PC-9 (cell line): ENCODE data around the gene SLC8A1. TPM values are rescaled to one million over a fixed set of nuclear protein-coding genes. Genes with fewer than 3 reads are reported as not detected.

Experiments
- BruUV-seq: library from RNA; stranded (reverse); fragments of 400-500 nt; replicated peaks from 2 replicates; lab custom pipeline; 2021; lab: Mats Ljungman, UMichigan
- CTCF ChIA-PET: fragments of 300-600 bp; sonication (Branson Sonifier 250); formaldehyde crosslinking; loops from one replicate; lab custom pipeline; 2022; ENCODE audit warnings: antibody characterized with exemption; lab: Charles Lee
- POLR2A ChIA-PET: fragments of 300-600 bp; sonication (Branson Sonifier 250); formaldehyde crosslinking; loops from one replicate; lab custom pipeline; 2022; ENCODE audit warnings: antibody characterized with exemption; ENCODE audit not compliant: unreplicated experiment; lab: Charles Lee
- DNase-seq, 2 experiments: peaks; one replicate each; pipeline versions ENCODE4 v3.0.0 to v3.0.0-alpha.2; 2015 to 2022; ENCODE audit warnings: mixed read lengths in 1 of 2
- H2AFZ ChIP-seq: fragments of 200-600 bp; sonication (generic); 2 replicates; pipeline ENCODE4 v1.8.1; 2017; ENCODE audit warnings: antibody characterized with exemption
- H3F3A ChIP-seq: fragments of 200-600 bp; sonication (generic); 2 replicates; pipeline ENCODE4 v1.8.1; 2017; ENCODE audit warnings: antibody characterized with exemption, mild to moderate bottlenecking, low read depth; ENCODE audit not compliant: insufficient read depth
- H3K27ac ChIP-seq: fragments of 200-600 bp; sonication (generic); 2 replicates; pipeline ENCODE4 v1.6.1; 2016; ENCODE audit warnings: mixed run types
- H3K27me3 ChIP-seq: fragments of 200-600 bp; sonication (generic); 2 replicates; pipeline ENCODE4 v1.6.1; 2016; ENCODE audit warnings: low read depth, mixed run types; ENCODE audit not compliant: insufficient read depth
- H3K36me3 ChIP-seq: fragments of 200-600 bp; sonication (generic); 2 replicates; pipeline ENCODE4 v1.6.1; 2016; ENCODE audit warnings: low read depth, mixed run types
- H3K4me1 ChIP-seq: fragments of 200-600 bp; sonication (generic); replicated peaks from 2 replicates; pipeline ENCODE4 v1.6.1; 2016; ENCODE audit warnings: mixed run types; ENCODE audit not compliant: insufficient read depth
- H3K4me2 ChIP-seq: fragments of 200-600 bp; sonication (generic); 2 replicates; pipeline ENCODE4 v1.6.1; 2017; ENCODE audit warnings: mixed run types
- H3K4me3 ChIP-seq: fragments of 200-600 bp; sonication (generic); 2 replicates; pipeline ENCODE4 v1.6.1; 2016; ENCODE audit warnings: mixed run types
- H3K79me2 ChIP-seq: fragments of 200-600 bp; sonication (generic); 2 replicates; pipeline ENCODE4 v1.6.1; 2017; ENCODE audit warnings: low read depth, mixed run types
- H3K9me2 ChIP-seq: fragments of 200-600 bp; sonication (generic); 2 replicates; pipeline ENCODE4 v1.8.1; 2017; ENCODE audit warnings: mild to moderate bottlenecking; ENCODE audit not compliant: insufficient read depth
- H3K9me3 ChIP-seq: fragments of 200-600 bp; sonication (generic); 2 replicates; pipeline ENCODE4 v1.8.1; 2016; ENCODE audit warnings: low read depth; ENCODE audit not compliant: insufficient read depth
- H4K20me1 ChIP-seq: fragments of 200-600 bp; sonication (generic); 2 replicates; pipeline ENCODE4 v1.8.1; 2017; ENCODE audit not compliant: insufficient read depth
- EZH2 ChIP-seq: fragments of 200-600 bp; sonication (generic); IDR thresholded peaks from 2 replicates; pipeline ENCODE4 v1.8.0; 2017; ENCODE audit warnings: antibody characterized with exemption, low read depth
- intact Hi-C: fragments of 100-400 bp; cut with micrococcal nuclease; formaldehyde crosslinking; loops from one replicate; pipeline ENCODE4 v1.10.0; 2022; ENCODE audit not compliant: unreplicated experiment
- total RNA-seq: library from RNA; stranded (reverse); gene quantifications from 2 replicates; pipeline ENCODE4 v1.2.3, GENCODE V29; 2021
- TF ChIP-seq, protein P1 (sequence below): fragments of 200-600 bp; sonication (generic); conservative IDR thresholded peaks from 2 replicates; pipeline ENCODE4 v1.6.1; 2017; ENCODE audit warnings: mixed run types, antibody characterized with exemption, mild to moderate bottlenecking, moderate library complexity

Gene SLC8A1
- total RNA-seq, 1 experiment from 2014 or later: 13.5 TPM

DNA sequence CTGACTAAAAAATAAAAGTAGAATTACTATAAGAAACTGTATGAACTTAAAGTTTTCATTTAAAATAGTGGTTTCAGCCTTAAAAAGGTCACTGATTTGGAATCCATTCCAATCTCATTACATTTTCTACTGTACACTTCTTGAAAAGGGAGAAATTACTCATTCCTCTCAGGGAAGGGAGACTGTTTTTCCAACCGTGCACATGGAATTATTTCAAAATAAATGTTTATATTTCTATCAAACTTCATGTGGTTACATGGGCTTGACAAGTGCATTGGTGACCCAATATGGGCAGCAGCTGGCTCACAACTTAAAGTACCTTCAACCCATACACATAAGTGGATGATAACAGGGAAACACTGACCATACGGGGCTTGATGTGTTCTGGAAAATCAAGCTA, 348.3 kb downstream of the SLC8A1 start:
- Histone ChIP-seq H3K9me2 (no peaks in the 10 kb centered on the region), H3K27ac (no peak overlapping the region), H3K4me1 (no peaks in the 10 kb centered on the region), H3K4me3 (no peak overlapping the region), H3K4me2 (no peak overlapping the region), H2AFZ (no peak overlapping the region), H3K79me2 (no peaks in the 10 kb centered on the region), H3F3A (no peaks in the 10 kb centered on the region), H3K27me3 (no peaks in the 10 kb centered on the region), H3K9me3 (peaks cover 4% of the 10 kb centered on the region; the same call in 1 of the 2 replicates), H3K36me3 (no peaks in the 10 kb centered on the region), H4K20me1 (no peaks in the 10 kb centered on the region)
- ChIA-PET CTCF (no interaction called here), POLR2A (no interaction called here)
- no TSS peak for BruUV-seq
- DNase-seq: no peak
- intact Hi-C loops: loop anchor here (5.0 kb wide), 1 partner anchor 64 kb away; no protein-coding TSS in a partner anchor
- TF ChIP-seq, protein P1, sequence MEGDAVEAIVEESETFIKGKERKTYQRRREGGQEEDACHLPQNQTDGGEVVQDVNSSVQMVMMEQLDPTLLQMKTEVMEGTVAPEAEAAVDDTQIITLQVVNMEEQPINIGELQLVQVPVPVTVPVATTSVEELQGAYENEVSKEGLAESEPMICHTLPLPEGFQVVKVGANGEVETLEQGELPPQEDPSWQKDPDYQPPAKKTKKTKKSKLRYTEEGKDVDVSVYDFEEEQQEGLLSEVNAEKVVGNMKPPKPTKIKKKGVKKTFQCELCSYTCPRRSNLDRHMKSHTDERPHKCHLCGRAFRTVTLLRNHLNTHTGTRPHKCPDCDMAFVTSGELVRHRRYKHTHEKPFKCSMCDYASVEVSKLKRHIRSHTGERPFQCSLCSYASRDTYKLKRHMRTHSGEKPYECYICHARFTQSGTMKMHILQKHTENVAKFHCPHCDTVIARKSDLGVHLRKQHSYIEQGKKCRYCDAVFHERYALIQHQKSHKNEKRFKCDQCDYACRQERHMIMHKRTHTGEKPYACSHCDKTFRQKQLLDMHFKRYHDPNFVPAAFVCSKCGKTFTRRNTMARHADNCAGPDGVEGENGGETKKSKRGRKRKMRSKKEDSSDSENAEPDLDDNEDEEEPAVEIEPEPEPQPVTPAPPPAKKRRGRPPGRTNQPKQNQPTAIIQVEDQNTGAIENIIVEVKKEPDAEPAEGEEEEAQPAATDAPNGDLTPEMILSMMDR: no peak
- TF ChIP-seq EZH2: no peak

DNA sequence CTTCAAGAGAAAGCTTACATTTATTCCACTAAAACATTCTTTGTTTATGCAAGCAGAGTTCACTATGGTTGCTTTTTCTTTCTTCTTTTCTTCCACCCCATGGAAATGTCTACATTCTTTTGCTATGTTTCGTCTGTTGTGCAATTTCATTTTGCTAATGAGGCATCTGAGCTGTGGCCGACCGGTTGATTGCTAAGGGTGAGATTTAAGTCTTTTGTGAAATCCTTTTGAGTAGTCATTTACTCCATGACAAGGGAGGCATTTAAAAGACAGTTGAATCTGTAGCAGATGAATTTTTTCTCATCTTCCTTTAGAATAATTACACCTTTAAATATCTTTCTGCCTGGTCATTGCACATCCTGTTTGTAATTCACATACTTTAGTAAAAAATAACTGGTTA, 348.7 kb downstream of the SLC8A1 start:
- Histone ChIP-seq H3K27ac (no peak overlapping the region), H3K4me2 (no peak overlapping the region), H3K4me3 (no peak overlapping the region), H2AFZ (no peak overlapping the region), H3K79me2 (no peaks in the 10 kb centered on the region), H3K36me3 (no peaks in the 10 kb centered on the region), H3K9me2 (no peaks in the 10 kb centered on the region), H3K27me3 (no peaks in the 10 kb centered on the region), H3F3A (no peaks in the 10 kb centered on the region), H4K20me1 (no peaks in the 10 kb centered on the region), H3K9me3 (peaks cover 4% of the 10 kb centered on the region; the same call in 1 of the 2 replicates), H3K4me1 (no peaks in the 10 kb centered on the region)
- ChIA-PET CTCF (no interaction called here), POLR2A (no interaction called here)
- no TSS peak for BruUV-seq
- intact Hi-C loops: loop anchor here (5.0 kb wide), 1 partner anchor 64 kb away; no protein-coding TSS in a partner anchor
- peak in 1 of 2 experiments; percentile 14 for DNase-seq
- TF ChIP-seq, protein P1: no peak
- TF ChIP-seq EZH2: no peak

DNA sequence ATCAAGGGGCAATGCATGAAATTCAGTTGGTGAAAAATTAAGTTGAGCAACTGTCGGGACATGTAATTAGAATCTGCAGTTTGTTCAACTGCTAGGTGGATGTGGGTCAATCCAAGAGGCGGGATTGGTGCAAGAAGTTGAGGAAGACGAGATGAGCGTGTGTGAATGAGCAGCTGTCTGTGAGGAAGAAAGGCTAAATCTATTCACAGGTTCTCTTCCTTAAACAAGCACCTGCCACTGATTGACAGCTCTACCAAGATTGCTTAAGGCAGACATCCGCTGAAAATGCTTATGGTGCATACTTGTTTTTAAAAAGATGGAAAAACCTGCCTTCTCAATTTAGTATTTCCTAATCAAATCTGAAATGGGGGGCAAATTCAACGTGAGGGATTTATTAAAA, 349.4 kb downstream of the SLC8A1 start:
- Histone ChIP-seq H3K4me3 (no peak overlapping the region), H3K36me3 (no peaks in the 10 kb centered on the region), H3F3A (no peaks in the 10 kb centered on the region), H4K20me1 (no peaks in the 10 kb centered on the region), H3K27ac (no peak overlapping the region), H2AFZ (no peak overlapping the region), H3K9me3 (peaks cover 4% of the 10 kb centered on the region; the same call in 1 of the 2 replicates), H3K4me1 (peaks cover 6% of the 10 kb centered on the region), H3K9me2 (no peaks in the 10 kb centered on the region), H3K79me2 (no peaks in the 10 kb centered on the region), H3K4me2 (no peak overlapping the region), H3K27me3 (no peaks in the 10 kb centered on the region)
- CTCF ChIA-PET: no interaction called here
- no TSS peak for BruUV-seq
- DNase-seq: no peak
- intact Hi-C loops: loop anchor here (5.0 kb wide), 1 partner anchor 65 kb away; no protein-coding TSS in a partner anchor
- TF ChIP-seq, protein P1: no peak
- TF ChIP-seq EZH2: no peak
- POLR2A ChIA-PET: no interaction called here
